Measurements from ENCODE around the gene NXPH4.

DNA sequence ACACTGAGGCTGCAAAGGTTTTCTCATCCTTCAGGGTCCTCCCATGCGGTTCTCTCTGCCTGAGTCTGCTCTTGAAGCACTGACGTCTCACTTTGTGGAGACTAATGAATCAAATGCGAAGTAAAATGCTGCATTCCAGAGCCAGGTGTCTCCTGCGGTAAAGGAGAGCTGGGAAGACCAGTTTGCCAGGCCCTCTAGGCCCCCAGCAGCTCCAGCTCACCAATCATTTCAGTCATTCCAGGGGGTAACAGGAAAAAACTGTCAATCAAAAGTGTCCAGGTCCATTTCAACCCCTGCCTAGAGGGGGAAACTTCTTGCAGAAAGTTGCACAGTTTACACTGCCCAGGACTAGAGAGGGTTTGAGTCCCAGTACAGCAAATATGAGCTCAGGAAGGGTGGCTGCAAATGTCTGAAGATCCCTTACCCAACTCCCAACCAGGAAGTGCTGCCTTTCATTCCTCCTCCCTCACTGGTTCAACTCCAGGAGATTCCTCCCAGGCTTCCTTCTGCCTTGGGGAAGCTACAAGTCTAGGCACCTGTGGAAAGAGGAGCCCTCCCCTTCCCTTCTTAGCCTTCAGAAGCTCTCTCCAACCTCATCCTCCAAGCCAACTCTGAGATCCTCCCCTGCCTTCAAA is 2.7 kb upstream of the NXPH4 start:
- no peak for TF ChIP-seq CTCF (IDR thresholded peaks at IDR 0.05; ENCODE audit: poor library complexity, severe bottlenecking)
- no peak for TF ChIP-seq EZH2 (IDR thresholded peaks at IDR 0.05; ENCODE audit: borderline replicate concordance, insufficient read depth, low read length, poor library complexity, severe bottlenecking)
- no peak for TF ChIP-seq EP300 (conservative IDR thresholded peaks at IDR 0.05; ENCODE audit: poor library complexity, severe bottlenecking)
- TF ChIP-seq MXI1 (conservative IDR thresholded peaks at IDR 0.05; ENCODE audit: poor library complexity, severe bottlenecking): no peak
- no peak for TF ChIP-seq REST (IDR thresholded peaks at IDR 0.05; ENCODE audit: borderline replicate concordance)
- no peak for TF ChIP-seq POLR2AphosphoS5 (IDR thresholded peaks at IDR 0.05)
- TF ChIP-seq TAF1 (IDR thresholded peaks at IDR 0.05; ENCODE audit: low read depth): no peak

Data from neural cell (in vitro differentiated cells).